Tibial artery (tissue), 4 donors: ENCODE results near the gene RAB4A.
"Not testable (repeated sequence)": the region's sequence is repeated elsewhere in the genome, so short reads cannot be mapped to it uniquely, and the experiment has no call there.

Experiments used
- DNase-seq, 2 donors: peaks; one replicate each; pipeline ENCODE4 v3.0.0-alpha.2; 2019
- H3K27ac ChIP-seq, 2 donors: fragments of 200-600 bp; sonication (generic) in 1 of 2; 1 replicate in 1 of 2; 2 replicates in 1 of 2; pipeline ENCODE4 v1.5.1; 2018 to 2019; ENCODE audit warnings: mild to moderate bottlenecking in 1 of 2
- H3K27me3 ChIP-seq, 2 donors: fragments of 200-600 bp; sonication (generic) in 1 of 2; one replicate each; pipeline versions ENCODE4 v1.5.1 to v1.6.0; 2016 to 2019
- H3K36me3 ChIP-seq, 3 donors: fragments of 200-600 bp; sonication (generic) in 2 of 3; one replicate each; pipeline ENCODE4 v1.5.1; 2016 to 2019; ENCODE audit warnings: mild to moderate bottlenecking in 2 of 3
- H3K4me1 ChIP-seq, 4 donors: fragments of 200-600 bp; sonication (generic) in 2 of 4; 1 replicate in 3 of 4; 2 replicates in 1 of 4; pipeline ENCODE4 v1.5.1; 2016 to 2019
- H3K4me3 ChIP-seq, 2 donors: fragments of 200-600 bp; sonication (generic) in 1 of 2; 1 replicate in 1 of 2; 2 replicates in 1 of 2; pipeline ENCODE4 v1.5.1; 2018 to 2019; ENCODE audit warnings: mild to moderate bottlenecking in 2 of 2
- H3K9me3 ChIP-seq, 3 donors: fragments of 200-600 bp; sonication (generic) in 1 of 3; one replicate each; pipeline ENCODE4 v1.5.1; 2016 to 2019
- CTCF ChIP-seq, 2 experiments: fragments of 200-600 bp in 1 of 2; fragments of 450-650 bp in 1 of 2; IDR thresholded peaks; one replicate each; pipeline ENCODE4 v1.5.1; 2017 to 2019; ENCODE audit warnings: antibody characterized with exemption in 2 of 2, mild to moderate bottlenecking in 1 of 2, moderate library complexity in 1 of 2
- intact Hi-C: fragments of 100-400 bp; cut with DNase I; formaldehyde crosslinking; loops from one replicate; pipeline ENCODE4 v1.15.0; 2023; ENCODE audit warnings: low total_unique reads

Gene RAB4A

GRCh38 chr1:229323885-229324553, 53.1 kb downstream of the RAB4A start:
- Histone ChIP-seq H3K36me3 (peaks cover 46 to 68% (median 52%) of the 10 kb centered on the region in 3 donors), H3K9me3 (no peaks in the 10 kb centered on the region), H3K4me1 (no peaks in the 10 kb centered on the region), H3K27ac (no peak overlapping the region), H3K27me3 (no peaks in the 10 kb centered on the region), H3K4me3 (no peak overlapping the region)
- intact Hi-C loops: no loop called here
- TF ChIP-seq CTCF (IDR thresholded peaks at IDR 0.05): no peak
- DNase-seq: no peak

GRCh38 chr1:229325401-229325800, 54.5 kb downstream of the RAB4A start:
- Histone ChIP-seq H3K4me3 (no peak overlapping the region), H3K4me1 (no peaks in the 10 kb centered on the region), H3K27me3 (no peaks in the 10 kb centered on the region), H3K9me3 (no peaks in the 10 kb centered on the region), H3K27ac (no peak overlapping the region), H3K36me3 (peaks cover 39 to 63% (median 41%) of the 10 kb centered on the region in 3 donors)
- intact Hi-C loops: no loop called here
- DNase-seq: no peak
- TF ChIP-seq CTCF (IDR thresholded peaks at IDR 0.05): no peak

GRCh38 chr1:229325853-229326487, 55.1 kb downstream of the RAB4A start:
- H3K36me3 ChIP-seq: peaks cover 33 to 59% (median 39%) of the 10 kb centered on the region in 3 donors
- H3K4me1 ChIP-seq: no peaks in the 10 kb centered on the region
- H3K9me3 ChIP-seq: no peaks in the 10 kb centered on the region
- no peak for TF ChIP-seq CTCF (IDR thresholded peaks at IDR 0.05)
- intact Hi-C loops: no loop called here
- no peak overlapping the region for H3K27ac ChIP-seq
- no peak for DNase-seq
- H3K27me3 ChIP-seq: no peaks in the 10 kb centered on the region
- no peak overlapping the region for H3K4me3 ChIP-seq

GRCh38 chr1:229326601-229327000, 55.7 kb downstream of the RAB4A start:
- Histone ChIP-seq H3K36me3 (peaks cover 31 to 58% (median 33%) of the 10 kb centered on the region in 3 donors), H3K27me3 (no peaks in the 10 kb centered on the region), H3K4me1 (no peaks in the 10 kb centered on the region), H3K27ac (no peak overlapping the region), H3K9me3 (no peaks in the 10 kb centered on the region), H3K4me3 (no peak overlapping the region)
- intact Hi-C loops: no loop called here
- DNase-seq: no peak
- no peak for TF ChIP-seq CTCF (IDR thresholded peaks at IDR 0.05)

GRCh38 chr1:229327765-229328164, 56.9 kb downstream of the RAB4A start:
- H3K36me3 ChIP-seq: peaks cover 29 to 53% (median 29%) of the 10 kb centered on the region in 3 donors
- intact Hi-C loops, H3K27me3 ChIP-seq, H3K9me3 ChIP-seq, H3K4me3 ChIP-seq, H3K27ac ChIP-seq, DNase-seq, H3K4me1 ChIP-seq: not testable (repeated sequence)

- intact Hi-C loops: no loop called here
- no peak for TF ChIP-seq CTCF (IDR thresholded peaks at IDR 0.05)
- H3K4me1 ChIP-seq: no peaks in the 10 kb centered on the region
- no peaks in the 10 kb centered on the region for H3K27me3 ChIP-seq
- H3K4me3 ChIP-seq: no peak overlapping the region
- peaks cover 19 to 44% (median 22%) of the 10 kb centered on the region in 3 donors for H3K36me3 ChIP-seq
- peaks cover 0 to 2% (median 0%) of the 10 kb centered on the region in 3 donors for H3K9me3 ChIP-seq
- DNase-seq: no peak
- no peak overlapping the region for H3K27ac ChIP-seq
These were observed 57.9 kb downstream of the RAB4A start for GRCh38 chr1:229328598-229329362.
